ENCODE measurements around the gene ZDHHC7.

Gene ZDHHC7

DNA sequence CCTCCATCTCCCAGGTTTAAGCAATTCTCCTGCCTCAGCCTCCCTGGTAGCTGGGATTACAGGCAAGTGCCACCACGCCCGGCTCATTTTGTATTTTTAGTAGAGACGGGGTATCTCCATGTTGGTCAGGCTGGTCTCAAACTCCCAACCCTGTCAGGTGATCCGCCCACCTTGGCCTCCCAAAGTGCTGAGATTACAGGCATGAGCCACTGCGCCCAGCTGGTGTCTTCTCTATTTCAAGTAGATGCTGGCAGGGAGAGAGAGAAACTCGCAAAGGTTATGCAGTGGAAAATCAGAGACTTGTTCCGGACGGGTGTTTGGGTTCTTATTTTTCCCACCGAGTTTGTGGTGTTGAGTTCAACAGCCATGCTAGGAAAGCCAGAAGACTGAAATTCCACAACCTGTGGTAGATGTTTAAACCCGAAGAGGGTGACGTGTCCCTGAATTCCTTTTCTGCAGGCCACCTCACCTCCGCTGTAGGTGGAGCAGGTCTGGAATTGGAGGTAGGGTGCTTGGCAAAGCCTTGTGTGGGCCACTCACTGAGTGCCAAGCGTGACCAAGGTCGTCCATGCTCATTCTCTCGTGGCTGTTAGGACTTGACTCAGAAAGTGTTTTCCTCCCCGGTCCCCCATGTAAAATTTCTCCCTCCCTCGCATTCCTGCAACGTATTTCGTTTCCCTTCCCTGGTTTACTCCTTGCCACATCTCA, 7.3 kb upstream of the ZDHHC7 start:
- DNase-seq (ENCODE audit: low spot score): no peak

DNA sequence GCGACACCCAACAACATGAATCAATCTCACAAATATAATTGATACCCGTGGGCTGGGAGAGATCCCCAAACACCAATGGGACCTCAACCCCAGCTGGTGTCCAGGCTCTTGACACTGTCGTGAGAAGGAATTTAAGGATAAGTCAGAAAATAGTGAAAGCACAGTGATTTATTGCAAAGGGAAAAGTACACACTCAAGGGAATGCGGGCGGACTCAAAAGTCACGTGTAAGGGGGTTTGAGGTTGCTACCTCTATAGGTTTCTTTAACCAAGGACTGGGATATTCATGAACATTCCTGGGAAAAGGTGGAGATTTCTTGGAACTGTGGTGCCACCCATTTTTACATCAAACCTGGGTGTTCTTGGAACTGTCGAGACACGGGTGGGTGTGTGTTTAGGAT, 6.3 kb upstream of the ZDHHC7 start:
- no peak for DNase-seq (ENCODE audit: low spot score)

DNA sequence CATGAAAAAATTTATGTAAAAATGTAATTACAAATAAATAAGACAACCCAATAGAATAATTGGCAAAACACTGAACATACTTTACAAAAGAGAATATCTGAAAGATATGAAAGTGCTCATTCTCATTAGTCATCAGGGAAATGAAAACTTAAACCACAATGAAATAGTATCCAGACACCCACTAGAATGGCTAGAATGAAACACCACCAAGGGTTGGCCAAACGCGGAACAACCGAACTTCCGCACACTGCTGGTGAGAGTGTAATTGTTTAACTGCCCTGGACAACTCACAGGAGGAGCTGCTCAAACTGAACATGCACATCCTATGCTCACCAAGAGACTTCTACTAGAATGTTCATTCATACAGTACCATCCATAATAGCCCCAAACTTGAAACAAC, 5.8 kb upstream of the ZDHHC7 start:
- DNase-seq (ENCODE audit: low spot score): no peak

DNA sequence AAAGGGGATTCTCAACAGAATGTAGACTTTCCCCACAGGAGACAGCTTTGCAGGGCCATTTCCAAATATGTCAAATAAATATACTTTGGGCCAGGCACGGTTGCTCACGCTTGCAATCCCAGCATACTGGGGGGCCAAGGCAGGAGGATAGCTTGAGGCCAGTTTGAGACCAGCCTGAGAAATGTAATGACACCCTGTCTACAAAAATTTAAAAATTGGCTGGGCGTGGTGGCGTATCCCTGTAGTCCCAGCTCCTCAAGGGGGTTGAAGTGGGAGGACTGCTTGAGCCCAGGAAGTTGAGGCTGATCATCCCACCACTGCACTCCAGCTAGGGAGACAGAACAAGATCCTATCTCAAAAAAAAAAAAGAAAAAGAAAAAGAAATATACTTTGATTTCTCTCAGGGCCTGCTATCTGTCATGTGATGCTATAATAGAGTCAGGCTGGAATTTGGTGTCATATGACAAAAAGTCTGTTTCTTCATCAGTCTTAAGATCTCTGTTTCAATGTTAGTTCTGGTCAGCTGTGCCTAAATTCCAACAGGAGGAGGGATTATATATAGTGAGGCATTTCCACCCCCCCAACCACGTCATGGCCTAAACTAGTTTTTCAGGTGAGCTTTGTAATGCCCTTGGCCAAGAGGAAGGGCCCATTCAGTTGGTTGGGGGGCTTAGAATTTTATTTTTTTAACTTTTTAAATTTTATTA, 4.3 kb upstream of the ZDHHC7 start:
- DNase-seq (ENCODE audit: low spot score): no peak

DNA sequence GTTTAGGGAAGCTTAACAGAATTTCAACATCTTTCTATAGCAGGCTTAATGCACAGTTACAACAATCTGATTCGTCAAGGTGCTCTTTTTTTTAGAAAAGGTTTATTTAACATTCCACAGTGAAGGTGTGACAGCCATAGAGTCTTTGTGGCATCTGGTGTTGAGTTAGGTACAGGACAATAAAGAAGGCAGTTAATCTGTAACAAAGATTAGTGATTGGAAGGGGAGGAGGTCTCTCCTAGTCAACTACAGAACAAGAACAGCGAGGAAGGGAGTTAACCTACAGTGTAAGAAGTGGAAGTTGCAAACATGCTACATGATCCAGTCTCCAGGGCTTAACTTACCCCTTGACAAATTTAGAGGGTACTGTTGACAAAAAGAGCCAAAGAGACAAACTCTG, 3.0 kb upstream of the ZDHHC7 start:
- DNase-seq (ENCODE audit: low spot score): no peak

DNA sequence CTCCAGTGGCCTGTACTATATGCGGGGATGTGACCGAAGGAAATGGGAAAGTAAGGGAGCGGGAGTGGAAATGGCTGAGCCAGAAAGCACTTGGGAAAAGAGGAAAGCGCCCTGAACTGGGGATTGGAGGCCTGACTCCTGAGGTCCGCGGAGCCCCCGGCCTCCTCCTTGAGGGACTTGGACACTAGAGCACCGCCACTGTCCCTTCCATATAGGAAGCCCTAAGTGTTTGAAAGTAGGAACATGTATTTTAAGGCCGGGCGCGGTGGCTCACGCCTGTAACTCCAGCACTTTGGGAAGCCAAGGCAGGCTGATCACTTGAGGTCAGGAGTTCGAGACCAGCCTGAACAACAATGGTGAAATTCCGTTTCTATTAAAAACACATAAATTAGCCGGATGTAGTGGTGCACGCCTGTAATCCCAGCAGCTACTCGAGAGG, 530 bp upstream of the ZDHHC7 start:
- no peak for DNase-seq (ENCODE audit: low spot score)

DNA sequence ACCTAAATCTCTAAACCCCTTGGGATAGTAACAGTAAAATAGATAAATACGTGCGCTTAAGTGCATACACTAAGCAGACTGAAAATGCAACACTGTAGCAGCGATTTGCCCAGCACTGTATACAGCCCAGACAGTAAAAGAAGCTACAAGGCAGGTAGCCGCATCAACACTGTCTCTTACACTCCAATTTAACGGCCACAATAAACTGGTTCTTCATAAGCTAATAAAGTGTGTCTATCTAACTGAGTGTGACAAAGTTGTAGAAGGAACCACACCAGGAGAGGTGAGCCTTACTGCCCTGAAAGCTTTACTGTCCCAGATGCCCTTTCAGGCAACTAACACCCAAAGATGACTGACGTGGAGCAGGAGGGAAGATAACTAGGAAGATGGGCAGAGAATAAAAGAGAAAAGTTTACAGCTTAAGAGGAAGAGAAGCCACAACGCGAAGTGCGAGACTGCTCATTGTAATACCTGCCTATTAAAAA, 847 bp downstream of the ZDHHC7 start:
- DNase-seq (ENCODE audit: low spot score): no peak

DNA sequence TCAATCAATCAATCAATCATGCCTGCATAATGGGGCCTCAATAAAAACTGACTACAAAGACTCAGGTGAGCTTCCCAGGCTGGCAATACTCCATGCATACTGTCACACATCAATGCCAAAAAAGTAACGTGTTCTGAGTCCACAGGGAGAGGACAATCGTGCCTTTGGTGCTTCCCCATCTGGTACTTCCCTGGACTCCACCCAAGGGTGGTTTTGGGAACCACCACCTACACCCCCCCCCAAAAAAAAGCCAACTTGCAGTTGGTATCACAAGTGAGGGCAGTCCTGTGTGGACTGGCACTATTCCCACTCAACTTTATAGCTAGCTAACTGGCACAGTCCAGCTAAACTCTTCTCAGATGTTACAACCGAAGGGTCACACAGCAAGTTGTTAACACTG, 3.1 kb downstream of the ZDHHC7 start:
- DNase-seq (ENCODE audit: low spot score): no peak

DNA sequence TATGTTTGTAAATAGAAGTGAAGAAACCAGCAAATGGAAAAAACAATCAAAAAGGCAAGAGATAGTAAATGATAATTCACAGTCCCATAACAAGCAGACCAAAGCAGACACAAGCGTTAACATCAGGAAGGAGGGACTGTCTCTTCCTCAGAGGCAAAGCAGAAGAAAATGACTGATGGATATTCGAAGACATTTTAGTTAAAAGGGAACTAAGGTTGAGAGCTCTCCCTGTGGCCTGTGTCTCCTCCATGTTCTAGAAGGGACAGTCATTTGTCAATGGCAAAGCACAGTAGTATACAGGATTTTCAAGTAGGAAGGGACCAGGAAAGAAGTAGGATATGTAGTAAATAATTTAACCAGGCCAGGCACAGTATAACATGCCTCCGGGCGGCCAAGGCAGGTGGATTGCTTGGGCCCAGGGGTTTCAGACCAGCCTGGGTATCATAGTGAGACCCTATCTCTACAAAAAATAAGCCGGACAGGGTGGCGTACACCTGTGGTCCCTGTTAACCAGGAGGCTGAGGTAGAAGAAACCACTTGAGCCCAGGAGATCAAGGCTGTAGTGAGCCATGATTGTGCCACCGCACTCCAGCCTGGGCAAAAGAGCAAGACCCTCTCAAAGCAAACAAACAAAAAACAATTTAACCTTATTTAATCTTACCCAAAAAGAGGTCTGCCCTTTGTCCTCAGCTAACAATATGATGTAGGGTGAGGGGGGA, 3.7 kb downstream of the ZDHHC7 start:
- no peak for DNase-seq (ENCODE audit: low spot score)

DNA sequence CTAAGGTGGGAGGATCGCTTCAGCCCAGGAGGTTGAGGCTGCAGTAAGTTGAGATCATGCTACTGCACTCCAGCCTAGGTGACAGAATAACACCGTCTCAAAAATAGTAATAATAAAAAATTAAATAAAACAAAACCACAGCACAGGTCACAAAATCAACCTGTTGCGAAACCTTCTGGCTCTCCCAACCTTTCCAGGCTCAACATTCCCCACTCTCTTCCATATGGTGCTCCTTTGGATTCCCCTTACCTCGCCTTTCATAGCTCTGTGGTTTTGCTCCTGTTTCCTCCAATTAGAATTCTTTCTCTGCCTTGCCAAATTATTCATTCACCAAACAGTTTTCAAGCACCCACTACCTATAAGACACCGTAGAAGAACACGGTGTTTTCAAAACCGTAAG, 4.7 kb downstream of the ZDHHC7 start:
- DNase-seq (ENCODE audit: low spot score): no peak

DNA sequence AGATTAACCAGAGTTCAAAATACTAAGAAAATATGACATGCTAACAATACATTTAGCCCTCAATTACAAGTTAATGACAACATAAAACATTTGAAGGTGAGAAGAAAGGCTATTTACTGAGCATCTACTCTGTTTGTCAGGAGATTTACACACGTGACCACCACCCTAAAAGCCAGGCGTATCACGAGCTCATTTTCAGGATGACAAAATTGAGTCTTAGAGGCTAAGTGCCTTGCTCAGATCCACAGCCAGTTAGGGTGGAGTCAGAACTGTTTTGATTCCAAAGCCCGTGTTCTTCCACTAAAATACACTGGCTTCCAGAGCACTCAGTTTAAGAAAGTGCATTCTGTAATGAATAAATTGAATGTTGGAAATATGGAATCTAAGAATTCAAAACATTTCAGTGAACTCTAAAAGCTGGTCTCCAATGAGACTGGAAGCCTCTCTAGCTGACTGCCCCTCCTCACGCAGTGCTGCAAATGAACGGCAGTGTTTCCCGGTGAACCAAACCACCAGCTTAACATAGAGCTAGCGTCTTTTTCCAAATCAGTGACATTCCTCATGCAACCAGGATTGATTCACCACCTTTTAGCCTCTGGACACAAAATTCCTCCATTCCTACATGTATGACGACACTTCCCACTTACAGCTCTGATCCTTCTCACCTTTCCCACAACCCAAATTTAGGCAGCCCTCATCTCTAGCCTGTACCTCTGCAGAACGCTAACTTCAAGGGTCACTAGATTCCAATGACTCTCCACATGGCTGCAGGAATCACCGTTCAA, 5.9 kb downstream of the ZDHHC7 start:
- no peak for DNase-seq (ENCODE audit: low spot score)

DNA sequence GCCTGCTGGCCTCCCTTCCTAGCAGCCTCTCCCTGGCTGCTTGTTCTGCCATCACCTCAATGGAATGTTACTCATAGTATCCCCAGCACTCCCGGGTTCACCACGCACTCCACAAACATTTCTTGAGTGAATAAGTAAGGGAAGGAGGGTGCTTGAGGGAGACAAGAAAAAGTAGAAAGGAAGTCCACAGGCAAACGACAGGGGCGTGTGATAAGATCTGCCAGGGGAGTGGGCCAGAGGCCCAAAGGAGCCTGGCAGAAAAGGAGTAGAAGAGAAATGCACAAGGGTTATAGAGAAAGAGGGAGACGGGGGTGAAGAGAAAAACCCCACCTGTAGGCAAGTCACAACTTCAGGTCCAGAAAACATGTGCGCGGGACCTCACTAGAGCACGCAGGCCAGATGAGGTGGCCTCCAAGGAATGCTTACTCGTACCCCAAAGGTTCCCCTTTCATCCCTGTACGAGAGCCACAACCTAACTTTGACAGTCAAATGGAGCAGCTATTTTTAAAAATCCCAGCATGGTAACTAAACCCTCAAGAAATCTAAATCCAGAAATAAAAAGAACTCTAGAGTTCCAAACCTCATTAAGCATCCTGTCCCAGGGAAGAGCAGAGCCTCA, 6.6 kb downstream of the ZDHHC7 start:
- no peak for DNase-seq (ENCODE audit: low spot score)

DNA sequence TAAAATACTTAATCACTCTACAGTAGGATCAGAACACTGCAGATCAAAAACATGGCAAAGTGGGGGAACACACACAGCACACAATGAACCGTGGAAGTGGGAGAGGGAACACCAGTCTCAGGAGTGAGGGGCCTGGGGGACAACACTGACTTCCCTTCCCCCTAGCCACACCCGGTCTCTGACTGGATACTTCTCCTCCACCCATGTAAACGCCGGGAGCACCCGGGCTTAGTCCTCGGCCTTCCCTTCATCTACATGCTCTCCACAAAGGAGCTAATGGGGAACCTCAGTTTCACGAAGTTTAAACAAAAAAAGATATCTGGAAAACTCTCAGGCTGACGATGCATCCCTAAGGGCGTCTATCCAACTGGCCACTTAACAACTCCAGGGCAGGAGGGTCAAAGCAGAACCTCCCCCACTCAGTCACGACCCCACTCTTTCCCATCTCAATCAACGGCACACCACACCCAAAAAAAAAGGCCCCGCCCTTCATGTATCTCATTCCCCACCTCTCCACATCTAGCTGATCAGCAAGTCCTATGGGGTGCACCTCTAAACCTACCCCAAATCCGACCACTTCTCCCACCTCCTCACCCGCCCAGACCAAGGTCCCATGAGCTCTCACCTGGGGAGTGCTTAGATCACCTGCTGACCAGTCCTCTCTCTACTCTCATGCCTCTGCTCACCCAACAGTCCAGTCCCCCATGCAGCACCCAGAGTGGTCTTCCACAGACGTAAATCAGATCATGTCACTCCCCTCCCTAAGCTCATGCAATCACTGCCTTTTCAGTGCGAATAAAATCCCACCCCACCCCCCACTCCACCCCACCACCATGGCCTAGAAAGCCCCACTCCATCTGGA, 7.4 kb downstream of the ZDHHC7 start:
- DNase-seq (ENCODE audit: low spot score): no peak

DNA sequence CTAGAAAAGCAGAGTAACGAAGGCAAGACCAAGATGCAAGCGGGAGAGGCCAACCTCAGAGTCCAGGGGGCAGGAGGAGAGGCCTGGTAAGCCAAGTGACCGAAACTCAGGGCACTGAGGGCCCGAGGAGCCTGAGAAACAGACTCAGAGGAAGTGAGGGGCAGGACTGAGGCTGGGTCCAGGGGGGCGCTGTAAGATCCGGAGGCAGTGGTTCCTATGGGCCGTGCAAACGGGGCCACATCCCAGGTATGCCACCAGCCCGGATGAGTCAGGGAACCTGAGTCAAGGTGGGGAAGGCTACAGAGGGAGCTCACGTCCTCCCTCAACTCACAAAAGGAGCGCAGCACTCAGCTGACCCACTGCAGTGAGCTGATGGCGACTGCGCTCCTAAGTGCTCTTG, 8.3 kb downstream of the ZDHHC7 start:
- no peak for DNase-seq (ENCODE audit: low spot score)

DNA sequence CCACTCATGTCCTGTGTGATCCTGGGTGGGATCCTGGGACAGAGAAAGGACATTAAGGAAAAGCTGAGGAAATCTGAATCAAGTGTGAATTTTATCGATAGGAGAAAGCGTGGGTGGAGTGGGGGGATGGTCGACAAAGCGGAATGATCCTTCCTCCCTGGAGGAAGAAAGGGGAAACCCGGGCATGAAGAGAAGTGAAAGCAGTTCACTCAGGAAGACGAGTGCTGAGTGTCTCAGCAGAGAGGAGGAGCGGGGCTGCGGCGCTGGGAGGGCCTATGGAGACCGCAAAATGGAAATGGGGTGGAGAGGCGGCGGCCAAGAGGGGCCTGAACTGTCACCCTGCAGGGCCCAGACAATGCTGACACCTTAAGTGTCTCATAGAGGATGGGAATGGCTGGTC, 8.7 kb downstream of the ZDHHC7 start:
- DNase-seq (ENCODE audit: low spot score): no peak

DNA sequence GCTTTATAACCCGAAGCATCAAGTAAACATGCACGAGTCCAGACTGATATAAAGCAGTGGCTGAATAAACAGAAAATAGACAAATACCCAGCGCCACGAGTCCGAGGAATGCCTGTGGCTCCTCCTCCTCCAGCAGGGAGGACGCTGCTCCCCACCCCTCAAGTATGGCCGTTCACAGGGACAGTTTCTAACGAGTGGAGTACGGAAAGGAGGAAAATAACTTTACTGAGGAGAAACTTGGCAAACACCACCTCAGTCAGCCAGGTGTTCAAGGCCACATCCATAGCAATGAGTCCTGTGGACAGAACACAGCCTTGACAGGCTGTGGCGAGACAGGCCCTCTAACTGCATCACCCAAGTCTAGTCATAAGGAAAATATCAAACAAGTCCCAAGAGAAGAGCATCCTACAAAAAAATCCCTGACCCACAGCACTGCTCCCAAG, 9.2 kb downstream of the ZDHHC7 start:
- no peak for DNase-seq (ENCODE audit: low spot score)

DNA sequence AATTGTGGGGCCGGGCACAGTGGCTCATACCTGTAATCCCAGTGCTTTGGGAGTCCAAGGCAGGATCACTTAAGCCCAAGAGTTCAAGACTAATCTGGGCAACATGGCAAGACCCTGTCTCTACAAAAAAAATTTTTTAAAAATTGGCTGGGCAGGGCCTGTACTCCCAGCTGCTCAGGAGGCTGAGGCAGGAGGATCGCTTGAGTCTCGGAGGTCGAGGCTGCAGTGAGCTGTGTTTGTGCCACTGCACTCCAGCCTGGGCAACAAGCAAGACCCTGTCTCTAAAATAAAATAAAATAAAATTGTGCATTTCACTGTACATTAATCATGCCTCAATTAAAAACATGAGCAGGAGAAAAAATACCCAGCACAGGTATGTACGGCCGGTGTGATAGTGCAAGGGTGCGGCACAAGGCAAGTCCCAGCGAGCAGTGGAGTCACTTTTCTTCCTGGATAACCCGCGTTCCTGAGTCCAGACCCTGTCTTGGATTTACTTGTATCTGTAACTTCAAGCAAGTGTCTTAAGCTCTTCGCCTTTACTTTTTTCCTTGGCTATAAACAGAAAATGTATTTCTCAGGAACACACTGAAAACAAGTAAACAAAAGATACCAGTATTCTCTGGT, 11.4 kb downstream of the ZDHHC7 start:
- DNase-seq (ENCODE audit: low spot score): no peak

DNA sequence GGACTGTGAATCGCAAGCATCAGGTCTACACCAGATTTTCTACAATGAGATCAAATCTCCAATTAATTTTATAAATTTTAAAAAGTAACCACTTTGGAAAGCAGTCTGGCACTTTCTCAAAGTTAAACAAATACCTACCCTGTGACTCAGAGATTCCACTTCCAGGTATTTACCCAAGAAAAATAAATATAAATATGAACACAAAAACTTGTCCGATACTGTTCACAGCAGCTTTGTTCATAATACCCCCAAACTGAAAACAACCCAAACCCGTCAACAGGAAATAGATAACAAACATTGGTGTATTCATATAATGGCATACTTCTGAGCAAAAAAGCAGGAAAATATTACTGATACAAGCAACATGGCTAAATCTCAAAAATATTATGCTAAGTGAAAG, 12.1 kb downstream of the ZDHHC7 start:
- DNase-seq (ENCODE audit: low spot score): no peak

DNA sequence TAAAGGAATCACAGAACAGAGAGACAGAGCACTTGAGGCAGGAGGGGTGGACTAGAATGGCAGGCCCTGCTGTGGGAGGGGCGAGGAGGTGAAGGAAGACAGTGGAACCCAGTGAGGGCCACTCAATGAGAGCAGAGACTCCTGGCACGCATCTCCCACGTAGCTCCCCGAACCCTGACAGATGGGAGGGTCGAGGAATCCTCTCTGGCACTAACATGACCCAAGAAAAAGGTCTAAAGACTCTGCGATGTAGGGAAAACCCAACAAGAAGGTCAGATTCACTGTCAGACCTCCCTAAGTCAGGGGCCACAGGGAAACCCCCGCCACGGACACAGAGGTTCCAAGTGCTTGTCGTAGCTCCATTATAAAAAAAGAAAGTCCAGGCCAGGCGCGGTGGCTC, 15.0 kb downstream of the ZDHHC7 start:
- DNase-seq (ENCODE audit: low spot score): no peak

DNA sequence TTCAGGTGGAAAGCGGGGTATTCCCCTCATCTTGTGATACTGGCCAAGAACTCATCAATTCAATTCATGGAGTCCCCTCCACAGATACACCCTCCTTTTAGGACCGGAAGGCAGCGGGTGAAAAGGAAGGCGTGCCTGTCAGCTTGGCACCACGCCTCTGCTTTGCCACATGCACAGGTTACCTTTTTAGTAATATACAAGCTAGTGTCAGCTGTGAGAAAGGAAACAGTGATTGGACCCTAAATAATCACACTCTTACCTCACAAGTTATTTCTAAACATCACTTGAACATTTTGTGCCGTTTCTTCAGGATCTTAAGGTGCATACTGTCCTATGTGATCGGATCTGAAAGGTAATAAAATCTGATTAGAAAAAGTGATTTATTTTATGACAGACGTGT, 15.7 kb downstream of the ZDHHC7 start:
- DNase-seq (ENCODE audit: low spot score): no peak
